ENCODE data around the gene NEK9. TPM values are rescaled to one million over a fixed set of nuclear protein-coding genes. Genes with fewer than 3 reads are reported as not detected.

NEK9 gene
- total and polyA plus RNA-seq, 10 of the 15 experiments (the other 5 are each of a cell fraction or from before 2014, with no cell fraction given), result 6.0 to 78.8 (median 44.7) TPM

- ChIA-PET POLR2A (interaction anchor here (1.0 to 1.1 kb wide), 2 partner anchors 29 to 106 kb away, joined by 3 read pairs; no protein-coding TSS in a partner anchor), CTCF (interaction anchor here (1.2 to 1.6 kb wide), 2 partner anchors 125 to 371 kb away, joined by 3 to 6 read pairs; no protein-coding TSS in a partner anchor), SMC1A (ENCODE audit: uncharacterized antibody, unreplicated experiment) (interaction anchor here (0.8 to 1.4 kb wide), 2 partner anchors 108 to 129 kb away, joined by 3 read pairs; no protein-coding TSS in a partner anchor), RAD21 (ENCODE audit: unreplicated experiment) (no interaction called here)
- Histone ChIP-seq H3K4me1 (ENCODE audit: control insufficient read depth, insufficient read depth, low read length) (peaks cover 8% of the 10 kb centered on the region), H3K4me2 (ENCODE audit: control insufficient read depth, insufficient read depth) (no peak overlapping the region), H3K9me3 (replicated peaks; ENCODE audit: control insufficient read depth, insufficient read depth, low read length) (no peaks in the 10 kb centered on the region), H3K4me3 (no peak overlapping the region), H3K27me3 (replicated peaks in 1 of 2; ENCODE audit: control insufficient read depth in 2 of 2, insufficient read depth in 2 of 2, low read length in 1 of 2) (no peaks in the 10 kb centered on the region), H4K20me1 (ENCODE audit: control insufficient read depth, insufficient read depth) (no peaks in the 10 kb centered on the region), H3K79me2 (ENCODE audit: control insufficient read depth, insufficient read depth, low read length) (peaks cover 7% of the 10 kb centered on the region), H2AFZ (ENCODE audit: control insufficient read depth, low read depth, low read length) (no peak overlapping the region), H3K27ac (ENCODE audit: control insufficient read depth, insufficient read depth) (no peak overlapping the region), H3K36me3 (ENCODE audit: control insufficient read depth in 2 of 2, insufficient read depth in 2 of 2, low read length in 1 of 2) (no peaks in the 10 kb centered on the region), H3K9ac (ENCODE audit: control insufficient read depth, insufficient read depth, low read length) (no peak overlapping the region)
- intact Hi-C loops (cut with micrococcal nuclease; ENCODE audit: unreplicated experiment) (no loop called here), in situ Hi-C loops (cut with MboI) (no loop called here)
- ATAC-seq, result no peak
- no TSS peak for BruUV-seq (replicated peaks)
- TF ChIP-seq CHD4 (IDR thresholded peaks at IDR 0.05) (no peak), CUX1 (IDR thresholded peaks at IDR 0.05; ENCODE audit: insufficient replicate concordance, low read depth, low read length) (no peak), TARDBP (IDR thresholded peaks at IDR 0.05; ENCODE audit: borderline replicate concordance) (no peak), NFYB (IDR thresholded peaks at IDR 0.05; ENCODE audit: insufficient read depth, low read depth, low read length) (no peak), CHD2 (IDR thresholded peaks at IDR 0.05; ENCODE audit: borderline replicate concordance, low read depth, low read length) (no peak), SIN3A (IDR thresholded peaks at IDR 0.05; ENCODE audit: low read depth, low read length) (no peak), USF2 (IDR thresholded peaks at IDR 0.05; ENCODE audit: borderline replicate concordance, low read depth, low read length) (no peak), NFIC (IDR thresholded peaks at IDR 0.05; ENCODE audit: low read depth, low read length) (no peak), CEBPB (IDR thresholded peaks at IDR 0.05; ENCODE audit: borderline replicate concordance in 1 of 2, low read depth in 2 of 2, low read length in 2 of 2) (no peak), IKZF2 (IDR thresholded peaks at IDR 0.05) (no peak), ZBTB11 (CRISPR knock-in tag; IDR thresholded peaks at IDR 0.05) (no peak), MEF2B (IDR thresholded peaks at IDR 0.05; ENCODE audit: partially characterized antibody, poor library complexity, severe bottlenecking) (no peak), ZNF24 (IDR thresholded peaks at IDR 0.05) (no peak), SREBF1 (IDR thresholded peaks at IDR 0.05; ENCODE audit: low read length) (no peak), POLR2AphosphoS2 (IDR thresholded peaks at IDR 0.05; ENCODE audit: low read depth, low read length) (no peak), TCF7 (IDR thresholded peaks at IDR 0.05; ENCODE audit: borderline replicate concordance) (no peak), NBN (IDR thresholded peaks at IDR 0.05) (no peak)
- WGBS (ENCODE audit: insufficient coverage, insufficient replicate concordance, low lambda C conversion rate, missing lambda C conversion rate), result 84% methylated on average over 9 of the region's 9 CpGs
- no peak for FAIRE-seq
- no peak for DNase-seq (ENCODE audit: low read depth, low spot score)
Measured at GRCh38 chr14:75070383-75070782, 56.5 kb downstream of the NEK9 start.
